Brain pericyte (primary cell): Measurements from ENCODE around the gene MMP23B.

Experiments used
- DNase-seq: peaks from one replicate; pipeline ENCODE4 v3.0.0-alpha.2; 2012; ENCODE audit warnings: low read depth, low spot score

Gene MMP23B

DNA sequence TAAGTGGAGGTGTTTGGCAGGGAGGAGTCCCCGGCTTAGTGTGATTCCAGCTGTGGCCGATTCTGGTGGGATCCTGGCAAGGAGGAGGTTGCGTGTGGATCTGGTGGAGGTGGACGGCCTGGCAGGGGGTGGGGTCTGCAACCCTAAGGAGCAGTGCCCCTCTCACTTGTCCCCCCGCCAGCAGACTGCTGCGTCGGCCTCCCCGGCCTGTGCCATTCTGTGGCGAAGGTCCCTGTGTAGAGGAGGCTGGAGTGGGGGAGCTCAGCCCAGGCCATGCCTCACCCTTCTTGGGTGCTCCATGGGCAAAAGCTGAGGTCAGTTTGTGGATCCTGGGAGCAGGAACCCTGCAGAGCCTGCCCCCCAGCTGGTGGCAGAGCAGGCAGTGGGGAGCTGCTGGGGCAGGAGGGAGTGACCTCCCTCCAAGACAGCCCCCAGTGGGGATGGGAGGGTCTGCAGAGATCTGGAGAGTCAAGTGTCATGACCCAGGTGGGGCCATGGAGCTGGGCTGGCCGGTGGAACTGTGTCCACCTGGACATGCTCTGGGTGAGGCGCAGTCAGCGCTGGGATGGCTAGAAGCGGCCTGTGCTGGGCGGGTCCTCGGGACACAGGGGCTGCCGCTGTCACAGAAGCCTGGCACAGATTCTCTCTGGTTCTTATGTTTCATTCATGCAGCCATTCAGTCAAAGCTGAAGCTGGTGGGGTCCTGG, 11.4 kb upstream of the MMP23B start:
- no peak for DNase-seq

DNA sequence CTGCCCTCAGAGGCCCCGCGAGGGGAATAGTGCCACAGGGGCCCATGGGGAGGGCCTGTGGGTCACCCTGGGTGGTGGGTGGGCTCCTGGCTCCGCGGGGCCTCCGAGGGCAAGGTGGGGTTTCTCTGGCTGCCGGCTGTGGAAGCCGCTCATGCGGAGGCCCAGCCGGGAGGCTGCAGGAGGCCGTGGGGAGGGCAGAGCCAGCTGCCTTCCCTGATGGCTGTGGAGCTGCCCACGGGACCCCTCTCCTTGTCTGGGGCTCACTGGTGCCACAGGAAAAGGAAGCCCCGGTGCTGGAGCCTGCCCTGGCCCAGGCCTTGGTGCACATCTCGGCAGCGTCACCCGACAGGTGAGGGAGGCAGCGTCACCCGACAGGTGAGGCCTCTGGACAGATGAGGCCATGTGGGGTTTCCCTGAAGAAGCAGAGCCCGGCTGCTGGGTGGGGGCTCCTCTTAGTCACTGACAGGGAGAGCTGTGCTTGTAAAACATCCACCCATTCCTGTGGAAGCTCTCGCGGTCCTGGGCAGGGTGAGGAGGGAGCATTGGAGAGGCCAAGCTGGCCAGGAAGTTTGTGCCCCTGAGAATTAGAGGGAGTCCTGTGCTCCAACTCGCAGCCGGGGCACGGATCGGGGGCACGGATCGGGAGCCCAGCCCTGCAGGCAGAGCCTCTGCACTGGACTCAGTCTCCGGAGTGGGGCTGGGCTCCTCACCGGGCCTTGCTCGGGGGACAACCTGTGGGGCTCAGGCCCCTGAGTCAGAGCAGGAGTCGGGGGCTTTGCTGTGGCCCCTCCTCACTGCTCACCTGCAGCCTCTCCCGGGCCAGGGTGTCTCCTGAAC, 10.6 kb upstream of the MMP23B start:
- no peak for DNase-seq

DNA sequence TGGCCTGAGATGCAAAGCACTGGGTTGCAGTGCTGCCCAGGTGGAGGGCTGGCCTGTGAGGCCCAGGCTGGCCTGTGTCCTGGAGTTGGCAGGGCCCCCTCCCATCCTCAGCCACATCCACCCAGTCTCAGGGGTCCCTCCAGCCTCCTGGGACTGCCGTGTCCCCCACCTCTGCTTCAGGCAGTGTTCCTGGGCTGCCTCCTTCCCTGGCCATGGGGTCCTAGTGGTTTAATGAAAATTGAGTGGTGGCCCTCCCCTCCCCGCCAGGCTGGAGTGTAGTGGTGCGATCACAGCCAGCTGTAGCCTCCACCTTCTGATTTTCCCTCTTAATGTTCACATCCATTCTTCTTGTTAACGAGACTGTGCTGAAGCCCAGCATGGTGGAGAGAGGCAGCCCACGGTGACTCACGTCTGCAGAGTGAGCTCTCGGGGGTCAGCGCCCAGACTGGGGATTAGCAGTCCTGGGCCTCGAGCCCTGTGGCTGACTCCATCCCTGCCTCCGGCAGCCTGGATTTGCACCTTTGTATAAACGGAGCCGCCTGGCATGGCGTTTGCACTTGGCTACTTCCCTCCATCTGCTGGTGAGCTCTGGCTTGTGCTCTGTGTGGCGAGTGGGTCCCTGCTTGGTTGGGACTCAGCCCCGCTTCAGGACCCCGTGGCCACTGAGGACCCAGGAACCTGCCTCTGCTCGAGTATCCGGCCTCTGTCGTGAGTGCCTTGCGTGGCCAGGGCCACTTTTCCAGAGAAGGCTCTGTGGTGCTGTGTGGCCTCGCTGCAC, 9.8 kb upstream of the MMP23B start:
- DNase-seq: no peak

DNA sequence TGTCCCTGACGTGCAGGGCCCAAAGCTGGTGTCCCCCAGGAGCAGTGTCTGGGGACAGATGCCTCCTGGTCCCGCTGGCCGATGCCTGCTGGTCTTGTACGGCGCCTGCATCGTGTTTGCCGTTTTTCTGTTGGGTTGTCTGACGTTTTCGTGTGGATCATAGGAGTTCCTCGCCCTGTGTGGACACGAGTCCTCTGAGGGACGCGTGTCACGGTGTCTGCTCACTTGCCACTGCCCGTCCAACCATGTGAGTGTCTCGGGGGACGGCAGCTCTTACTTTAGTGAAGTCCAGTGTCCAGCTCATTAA, 9.2 kb upstream of the MMP23B start:
- DNase-seq: no peak

DNA sequence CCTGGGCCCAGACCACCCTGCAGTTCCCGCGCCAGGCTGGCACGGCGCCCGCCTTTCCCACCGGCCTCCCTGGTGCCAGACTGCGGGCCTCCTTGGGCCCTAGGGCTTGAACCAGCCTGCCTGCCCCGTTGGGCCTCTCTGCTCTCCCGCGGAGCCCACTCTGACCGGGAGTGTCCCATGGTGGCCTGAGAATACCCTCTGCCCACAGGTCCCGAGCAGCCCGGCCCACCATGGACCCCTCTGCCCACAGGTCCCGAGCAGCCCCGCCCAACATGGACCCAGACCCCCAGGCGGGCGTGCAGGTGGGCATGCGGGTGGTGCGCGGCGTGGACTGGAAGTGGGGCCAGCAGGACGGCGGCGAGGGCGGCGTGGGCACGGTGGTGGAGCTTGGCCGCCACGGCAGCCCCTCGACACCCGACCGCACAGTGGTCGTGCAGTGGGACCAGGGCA, 8.8 kb upstream of the MMP23B start:
- DNase-seq: no peak

DNA sequence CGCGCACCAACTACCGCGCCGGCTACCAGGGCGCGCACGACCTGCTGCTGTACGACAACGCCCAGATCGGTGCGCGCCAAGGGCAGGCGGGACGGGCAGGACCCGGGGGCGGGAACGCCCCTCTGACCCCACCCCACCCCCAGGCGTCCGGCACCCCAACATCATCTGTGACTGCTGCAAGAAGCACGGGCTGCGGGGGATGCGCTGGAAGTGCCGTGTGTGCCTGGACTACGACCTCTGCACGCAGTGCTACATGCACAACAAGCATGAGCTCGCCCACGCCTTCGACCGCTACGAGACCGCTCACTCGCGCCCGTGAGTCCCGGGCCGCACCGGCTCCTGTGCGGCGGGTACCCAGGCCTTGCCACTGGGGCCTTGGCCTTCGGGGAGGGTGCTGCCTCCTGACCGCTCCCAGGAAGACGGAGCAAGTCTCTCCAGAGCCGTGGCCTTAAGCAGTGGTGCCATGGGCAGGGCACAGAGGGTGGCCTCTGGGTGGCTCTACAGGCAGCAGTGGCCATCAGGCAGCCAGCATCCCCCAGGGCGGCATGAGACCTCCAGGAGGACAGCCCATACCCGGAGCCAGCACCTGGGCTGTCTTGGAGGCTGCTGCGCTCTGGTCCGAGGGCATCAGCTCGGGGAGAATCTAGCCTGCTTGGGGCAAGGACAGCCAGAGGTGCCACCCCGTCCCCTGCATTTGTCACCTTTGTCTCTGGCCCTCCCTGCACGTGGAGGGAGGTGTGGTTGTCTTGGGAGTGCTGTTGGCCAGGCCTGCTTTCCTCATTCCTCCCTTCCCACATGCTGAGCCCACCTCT, 8.1 kb upstream of the MMP23B start:
- no peak for DNase-seq

DNA sequence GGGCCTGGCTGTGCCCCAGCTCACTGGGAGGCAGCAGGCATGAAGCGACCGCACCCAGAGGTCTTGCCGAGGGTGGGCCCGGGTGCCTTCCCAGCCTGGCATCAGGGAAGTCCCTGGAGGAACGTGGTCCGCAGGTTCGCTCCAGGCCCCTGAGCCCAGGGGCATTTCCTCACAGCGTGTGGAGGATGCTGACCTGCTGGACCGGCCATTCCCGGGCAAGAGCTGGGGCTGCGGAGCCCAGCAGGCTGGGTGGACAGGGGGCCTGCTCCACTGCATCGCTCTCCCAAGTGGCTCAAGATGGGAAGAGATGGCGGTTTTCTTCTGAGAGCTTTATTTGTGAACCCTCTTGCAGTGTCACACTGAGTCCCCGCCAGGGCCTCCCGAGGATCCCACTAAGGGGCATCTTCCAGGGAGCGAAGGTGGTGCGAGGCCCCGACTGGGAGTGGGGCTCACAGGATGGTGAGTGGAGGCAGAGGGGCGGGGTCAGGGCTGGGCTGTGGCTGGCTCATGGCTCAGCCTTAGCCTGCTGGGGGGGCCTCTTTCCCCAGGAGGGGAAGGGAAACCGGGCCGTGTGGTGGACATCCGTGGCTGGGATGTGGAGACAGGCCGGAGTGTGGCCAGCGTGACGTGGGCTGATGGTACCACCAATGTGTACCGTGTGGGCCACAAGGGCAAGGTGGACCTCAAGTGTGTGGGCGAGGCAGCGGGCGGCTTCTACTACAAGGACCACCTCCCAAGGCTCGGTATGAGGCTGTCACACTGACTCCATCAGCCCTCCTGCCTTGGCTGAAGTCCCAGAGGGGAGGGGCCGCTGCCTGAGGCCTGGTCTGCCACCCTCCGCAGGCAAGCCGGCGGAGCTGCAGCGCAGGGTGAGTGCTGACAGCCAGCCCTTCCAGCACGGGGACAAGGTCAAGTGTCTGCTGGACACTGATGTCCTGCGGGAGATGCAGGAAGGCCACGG, 7.2 kb upstream of the MMP23B start:
- no peak for DNase-seq

DNA sequence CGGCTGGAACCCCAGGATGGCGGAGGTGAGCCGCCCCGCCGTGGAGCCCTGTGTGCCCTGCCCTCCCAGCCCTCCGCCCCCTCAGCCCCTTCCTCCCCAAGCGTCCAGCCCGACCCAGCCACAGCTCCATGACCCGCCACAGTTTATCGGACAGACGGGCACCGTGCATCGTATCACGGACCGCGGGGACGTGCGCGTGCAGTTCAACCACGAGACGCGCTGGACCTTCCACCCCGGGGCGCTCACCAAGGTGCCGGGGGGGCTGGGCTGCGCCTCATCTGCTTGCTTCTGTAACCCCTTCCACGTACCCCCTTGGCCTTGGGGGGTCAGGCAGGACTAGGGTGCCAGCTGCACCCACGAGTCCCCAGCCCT, 6.6 kb upstream of the MMP23B start:
- no peak for DNase-seq

DNA sequence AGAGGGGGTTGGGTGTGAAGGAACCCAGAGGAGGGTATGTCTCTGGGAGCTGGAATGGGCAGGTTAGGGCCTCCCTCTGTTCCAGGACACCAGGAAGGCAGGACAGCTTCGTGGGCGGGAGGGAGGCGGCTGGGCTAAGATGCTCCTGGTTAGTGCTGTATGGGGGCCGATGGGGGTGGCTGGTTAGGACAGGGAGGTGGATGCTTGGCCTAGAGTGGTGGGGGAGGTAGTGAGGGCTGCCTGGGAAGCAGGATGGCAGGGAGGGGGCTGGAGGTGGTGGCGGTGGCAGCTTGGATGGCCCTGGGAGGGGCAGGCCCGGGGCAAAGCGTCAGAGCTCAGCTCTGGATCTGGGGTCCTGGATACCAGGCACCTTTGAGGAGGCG, 6.2 kb upstream of the MMP23B start:
- DNase-seq: no peak

DNA sequence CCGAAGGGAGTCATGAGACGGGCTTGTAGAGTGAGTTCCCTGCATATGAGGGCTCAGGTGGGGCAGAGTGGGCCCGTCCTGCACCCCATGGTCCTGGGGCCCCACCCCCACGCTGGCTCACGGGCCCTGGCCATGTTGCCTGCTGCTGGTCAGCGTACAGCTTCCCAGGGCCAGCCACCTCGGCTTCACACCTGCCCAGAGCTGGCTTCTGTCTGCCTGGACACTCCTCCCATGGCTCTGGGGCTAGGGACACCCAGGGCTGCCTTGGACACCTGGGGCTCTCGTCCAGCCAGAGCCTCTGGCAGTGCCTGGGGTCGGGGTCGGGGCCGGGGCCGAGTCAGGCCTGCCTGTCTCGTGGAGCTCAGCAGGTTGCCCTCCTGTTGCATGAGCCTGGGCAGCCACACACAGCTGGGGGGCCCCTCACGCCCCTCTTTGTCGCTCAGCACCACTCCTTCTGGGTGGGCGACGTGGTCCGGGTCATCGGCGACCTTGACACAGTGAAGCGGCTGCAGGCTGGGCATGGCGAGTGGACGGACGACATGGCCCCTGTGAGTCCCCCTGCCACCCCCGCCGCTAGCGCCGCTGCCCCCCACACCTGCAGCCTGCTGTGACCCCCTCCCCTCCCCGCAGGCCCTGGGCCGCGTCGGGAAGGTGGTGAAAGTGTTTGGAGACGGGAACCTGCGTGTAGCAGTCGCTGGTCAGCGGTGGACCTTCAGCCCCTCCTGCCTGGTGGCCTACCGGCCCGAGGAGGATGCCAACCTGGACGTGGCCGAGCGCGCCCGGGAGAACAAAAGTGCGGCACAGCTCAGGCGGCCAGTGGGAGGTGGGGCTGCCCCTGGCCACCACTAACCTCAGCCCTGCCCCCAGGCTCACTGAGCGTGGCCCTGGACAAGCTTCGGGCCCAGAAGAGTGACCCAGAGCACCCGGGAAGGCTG, 5.5 kb upstream of the MMP23B start:
- no peak for DNase-seq

DNA sequence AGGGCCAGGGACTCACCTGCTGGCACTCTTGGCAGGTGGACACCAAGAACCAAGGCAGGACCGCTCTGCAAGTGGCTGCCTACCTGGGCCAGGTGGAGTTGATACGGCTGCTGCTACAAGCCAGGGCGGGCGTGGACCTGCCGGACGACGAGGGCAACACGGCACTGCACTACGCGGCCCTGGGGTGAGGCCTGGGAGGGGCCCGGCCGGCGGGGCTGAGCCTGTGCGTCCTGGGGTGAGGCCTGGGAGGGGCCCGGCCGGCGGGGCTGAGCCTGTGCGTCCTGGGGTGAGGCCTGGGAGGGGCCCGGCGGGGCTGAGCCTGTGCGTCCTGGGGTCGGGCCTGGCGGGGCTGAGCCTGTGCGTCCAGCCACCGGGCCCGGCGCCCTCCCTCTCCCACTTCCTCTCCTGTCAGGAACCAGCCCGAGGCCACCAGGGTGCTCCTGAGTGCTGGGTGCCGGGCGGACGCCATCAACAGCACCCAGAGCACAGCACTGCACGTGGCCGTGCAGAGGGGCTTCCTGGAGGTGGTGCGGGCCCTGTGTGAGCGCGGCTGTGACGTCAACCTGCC, 4.6 kb upstream of the MMP23B start:
- DNase-seq: no peak

DNA sequence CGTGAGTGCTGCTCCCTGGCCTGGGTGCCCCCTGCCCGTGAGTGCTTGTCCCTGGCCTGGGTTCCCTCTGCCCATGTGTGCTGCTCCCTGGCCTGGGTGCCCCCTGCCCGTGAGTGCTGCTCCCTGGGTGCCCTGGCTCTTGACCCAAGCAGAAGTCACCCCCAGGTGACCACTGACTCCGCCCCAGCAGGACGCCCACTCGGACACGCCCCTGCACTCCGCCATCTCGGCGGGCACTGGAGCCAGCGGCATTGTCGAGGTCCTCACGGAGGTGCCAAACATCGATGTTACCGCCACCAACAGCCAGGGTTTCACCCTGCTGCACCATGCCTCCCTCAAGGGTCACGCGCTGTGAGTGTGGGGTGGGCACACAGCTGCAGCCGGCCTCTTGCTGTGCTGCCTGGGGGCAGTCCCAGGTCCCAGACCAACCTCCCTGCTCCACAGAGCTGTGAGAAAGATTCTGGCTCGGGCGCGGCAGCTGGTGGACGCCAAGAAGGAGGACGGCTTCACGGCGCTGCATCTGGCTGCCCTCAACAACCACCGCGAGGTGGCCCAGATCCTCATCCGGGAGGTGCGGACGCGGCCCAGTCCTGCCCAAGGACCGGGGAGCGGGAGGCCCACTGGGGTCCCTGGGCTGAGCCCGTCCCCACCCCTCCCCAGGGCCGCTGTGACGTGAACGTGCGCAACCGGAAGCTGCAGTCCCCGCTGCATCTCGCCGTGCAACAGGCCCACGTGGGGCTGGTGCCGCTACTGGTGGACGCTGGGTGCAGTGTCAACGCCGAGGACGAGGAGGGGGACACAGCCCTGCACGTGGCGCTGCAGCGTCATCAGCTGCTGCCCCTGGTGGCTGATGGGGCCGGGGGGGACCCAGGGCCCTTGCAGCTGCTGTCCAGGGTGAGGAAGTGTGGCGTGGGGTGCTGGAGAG, 3.9 kb upstream of the MMP23B start:
- DNase-seq: no peak

DNA sequence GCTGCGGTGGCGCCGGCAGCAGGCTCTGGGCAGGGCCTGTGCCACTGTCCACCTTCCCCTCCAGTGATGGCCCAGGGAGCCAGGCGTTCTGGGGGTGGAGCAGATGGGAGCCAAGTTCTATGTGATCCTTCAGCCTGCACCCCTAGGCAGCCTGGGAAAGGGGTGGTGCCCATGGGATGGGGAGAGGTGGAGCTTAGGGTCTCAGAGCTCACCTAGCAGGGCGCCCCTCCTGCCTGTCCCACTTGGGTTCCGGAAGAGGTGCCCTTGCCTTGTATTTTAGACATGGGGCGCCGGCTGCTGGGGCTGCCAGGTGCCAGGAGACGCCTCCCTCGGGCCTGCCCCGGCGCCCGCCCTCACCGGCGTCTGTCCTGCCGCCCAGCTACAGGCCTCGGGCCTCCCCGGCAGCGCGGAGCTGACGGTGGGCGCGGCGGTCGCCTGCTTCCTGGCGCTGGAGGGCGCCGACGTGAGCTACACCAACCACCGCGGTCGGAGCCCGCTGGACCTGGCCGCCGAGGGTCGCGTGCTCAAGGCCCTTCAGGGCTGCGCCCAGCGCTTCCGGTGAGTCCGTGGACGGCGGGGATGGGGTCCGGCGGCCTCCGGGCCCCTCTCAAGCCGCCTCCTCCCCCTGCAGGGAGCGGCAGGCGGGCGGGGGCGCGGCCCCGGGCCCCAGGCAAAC, 3.1 kb upstream of the MMP23B start:
- DNase-seq: no peak

DNA sequence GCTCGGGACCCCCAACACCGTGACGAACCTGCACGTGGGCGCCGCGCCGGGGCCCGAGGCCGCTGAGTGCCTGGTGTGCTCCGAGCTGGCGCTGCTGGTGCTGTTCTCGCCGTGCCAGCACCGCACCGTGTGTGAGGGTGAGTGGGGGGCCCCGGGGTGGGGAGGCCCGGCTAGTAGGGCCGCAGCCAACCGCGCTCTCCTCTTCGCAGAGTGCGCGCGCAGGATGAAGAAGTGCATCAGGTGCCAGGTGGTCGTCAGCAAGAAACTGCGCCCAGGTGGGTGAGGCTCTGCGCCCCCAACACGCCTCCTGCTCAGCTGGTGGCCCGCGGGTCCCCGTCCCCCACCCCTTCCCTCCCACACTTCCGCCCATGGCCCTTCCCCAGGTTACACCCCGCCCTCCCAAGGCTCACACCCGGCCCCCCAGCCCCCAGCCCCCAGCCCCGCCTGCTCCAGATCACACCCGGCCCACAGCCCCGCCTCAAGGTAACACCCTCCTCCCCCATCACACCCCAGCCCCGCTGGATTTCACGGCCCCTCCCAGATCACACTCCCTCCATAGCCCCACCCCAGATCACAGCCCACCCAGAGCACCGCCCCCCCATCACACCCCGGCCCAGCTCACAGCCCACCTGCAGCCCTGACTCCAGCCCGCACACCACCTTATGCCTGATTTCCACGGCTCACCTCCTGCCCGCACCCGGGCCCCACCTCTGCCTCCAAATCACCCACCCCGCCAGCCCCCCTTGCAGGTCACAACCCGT, 2.4 kb upstream of the MMP23B start:
- no peak for DNase-seq

DNA sequence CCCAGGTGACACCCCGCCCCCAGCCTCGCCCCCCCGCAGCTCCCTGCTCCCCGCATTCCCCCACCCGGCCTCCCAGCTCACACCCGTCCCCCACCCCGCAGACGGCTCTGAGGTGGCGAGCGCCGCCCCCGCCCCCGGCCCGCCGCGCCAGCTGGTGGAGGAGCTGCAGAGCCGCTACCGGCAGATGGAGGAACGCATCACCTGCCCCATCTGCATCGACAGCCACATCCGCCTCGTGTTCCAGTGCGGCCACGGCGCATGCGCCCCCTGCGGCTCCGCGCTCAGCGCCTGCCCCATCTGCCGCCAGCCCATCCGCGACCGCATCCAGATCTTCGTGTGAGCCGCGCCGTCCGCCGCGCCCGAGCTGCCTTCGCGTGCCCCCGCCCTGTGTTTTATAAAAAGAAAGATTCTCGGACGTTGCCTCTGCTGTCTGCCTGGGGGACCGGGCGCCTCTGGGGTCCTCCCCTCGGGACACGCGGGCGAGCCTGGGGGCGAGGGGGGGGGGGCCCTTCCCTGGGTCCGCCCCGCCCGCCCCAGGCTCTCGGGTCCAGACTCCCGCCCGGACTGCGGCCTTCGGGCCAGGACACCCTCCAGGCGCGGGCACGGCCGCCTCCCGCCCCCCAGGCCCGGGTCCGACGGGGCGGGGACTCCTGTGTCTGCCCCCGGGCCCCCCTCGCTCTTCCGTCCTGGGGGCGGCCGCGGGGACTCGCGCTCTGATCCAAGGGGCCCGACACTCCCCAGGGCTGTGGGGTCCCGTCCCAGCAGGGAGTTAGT, 1.6 kb upstream of the MMP23B start:
- DNase-seq: peak; percentile 39
